NB4 (cell line): ENCODE data around the gene IGF1R.

ENCODE experiments used
- MYC ChIP-seq: IDR thresholded peaks from 2 replicates; pipeline ENCODE4 v1.6.1; 2011; ENCODE audit warnings: low read depth, low read length
- POLR2A ChIP-seq: IDR thresholded peaks from 2 replicates; pipeline ENCODE4 v1.6.1; 2011; ENCODE audit warnings: mild to moderate bottlenecking; ENCODE audit not compliant: insufficient read length; ENCODE audit errors: extremely low read depth
- TF ChIP-seq, protein P1 (sequence below): IDR thresholded peaks from one replicate; pipeline ENCODE4 v1.5.1; 2012; ENCODE audit warnings: low read depth, low read length
- TF ChIP-seq, protein P2 (sequence below): IDR thresholded peaks from 2 replicates; pipeline ENCODE4 v1.6.1; 2011; ENCODE audit warnings: low read depth, low read length

GRCh38 chr15:98770984-98771383 lies 122.6 kb downstream of the IGF1R start:
- TF ChIP-seq, protein P1, sequence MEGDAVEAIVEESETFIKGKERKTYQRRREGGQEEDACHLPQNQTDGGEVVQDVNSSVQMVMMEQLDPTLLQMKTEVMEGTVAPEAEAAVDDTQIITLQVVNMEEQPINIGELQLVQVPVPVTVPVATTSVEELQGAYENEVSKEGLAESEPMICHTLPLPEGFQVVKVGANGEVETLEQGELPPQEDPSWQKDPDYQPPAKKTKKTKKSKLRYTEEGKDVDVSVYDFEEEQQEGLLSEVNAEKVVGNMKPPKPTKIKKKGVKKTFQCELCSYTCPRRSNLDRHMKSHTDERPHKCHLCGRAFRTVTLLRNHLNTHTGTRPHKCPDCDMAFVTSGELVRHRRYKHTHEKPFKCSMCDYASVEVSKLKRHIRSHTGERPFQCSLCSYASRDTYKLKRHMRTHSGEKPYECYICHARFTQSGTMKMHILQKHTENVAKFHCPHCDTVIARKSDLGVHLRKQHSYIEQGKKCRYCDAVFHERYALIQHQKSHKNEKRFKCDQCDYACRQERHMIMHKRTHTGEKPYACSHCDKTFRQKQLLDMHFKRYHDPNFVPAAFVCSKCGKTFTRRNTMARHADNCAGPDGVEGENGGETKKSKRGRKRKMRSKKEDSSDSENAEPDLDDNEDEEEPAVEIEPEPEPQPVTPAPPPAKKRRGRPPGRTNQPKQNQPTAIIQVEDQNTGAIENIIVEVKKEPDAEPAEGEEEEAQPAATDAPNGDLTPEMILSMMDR: no peak
- TF ChIP-seq, protein P2, sequence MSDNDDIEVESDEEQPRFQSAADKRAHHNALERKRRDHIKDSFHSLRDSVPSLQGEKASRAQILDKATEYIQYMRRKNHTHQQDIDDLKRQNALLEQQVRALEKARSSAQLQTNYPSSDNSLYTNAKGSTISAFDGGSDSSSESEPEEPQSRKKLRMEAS: no peak
- TF ChIP-seq MYC (no peak), POLR2A (no peak)
